ENCODE measurements around the gene SLC38A10. TPM values are rescaled to one million over a fixed set of nuclear protein-coding genes. Genes with fewer than 3 reads are reported as not detected.

Gene SLC38A10
- total RNA-seq, 2 experiments from 2014 or later, result 56.0 to 147 TPM

GRCh38 chr17:81298991-81299738 lies 4.1 kb upstream of the SLC38A10 start:
- no TSS peak for BruUV-seq (replicated peaks)

GRCh38 chr17:81298325-81298990 lies 3.4 kb upstream of the SLC38A10 start:
- Histone ChIP-seq H3K9me3 (ENCODE audit: low read length) (no peaks in the 10 kb centered on the region), H3K4me3 (ENCODE audit: low read depth, low read length, poor library complexity, severe bottlenecking) (no peak overlapping the region), H3K79me2 (ENCODE audit: insufficient read depth, low read depth, low read length) (peaks cover 9% of the 10 kb centered on the region; the same call in 1 of the 2 replicates), H3K9me2 (ENCODE audit: insufficient read depth, low read length) (no peaks in the 10 kb centered on the region), H3K4me2 (ENCODE audit: low read length) (no peak overlapping the region), H3K27ac (ENCODE audit: low read depth, low read length, poor library complexity, severe bottlenecking) (no peak overlapping the region), H4K20me1 (ENCODE audit: insufficient read depth, low read length) (no peaks in the 10 kb centered on the region), H2AFZ (ENCODE audit: low read length) (no peak overlapping the region; the same call in 1 of the 2 replicates), H3K4me1 (ENCODE audit: insufficient read depth, low read length, poor library complexity, severe bottlenecking) (peaks cover 22% of the 10 kb centered on the region), H3K36me3 (ENCODE audit: insufficient read depth, low read length) (no peaks in the 10 kb centered on the region)
- intact Hi-C loops (cut with micrococcal nuclease; ENCODE audit: unreplicated experiment), result loop anchor here (5.0 kb wide), 1 partner anchor 94 kb away; no protein-coding TSS in a partner anchor
- no TSS peak for BruUV-seq (replicated peaks)
- CTCF ChIA-PET (ENCODE audit: unreplicated experiment), result no interaction called here
- POLR2A ChIA-PET, result no interaction called here
- no peak for DNase-seq (ENCODE audit: low spot score)
- TF ChIP-seq CTCF (conservative IDR thresholded peaks at IDR 0.05; ENCODE audit: low read length) (no peak), EZH2phosphoT487 (IDR thresholded peaks at IDR 0.05; ENCODE audit: borderline replicate concordance, low read depth, low read length) (no peak)

More at GRCh38 chr17:81298991-81299738, 4.1 kb upstream of the SLC38A10 start:
- Histone ChIP-seq H2AFZ (ENCODE audit: low read length) (no peak overlapping the region; the same call in 1 of the 2 replicates), H3K9me3 (ENCODE audit: low read length) (no peaks in the 10 kb centered on the region), H3K79me2 (ENCODE audit: insufficient read depth, low read depth, low read length) (peaks cover 4% of the 10 kb centered on the region; the same call in 1 of the 2 replicates), H3K9me2 (ENCODE audit: insufficient read depth, low read length) (no peaks in the 10 kb centered on the region), H4K20me1 (ENCODE audit: insufficient read depth, low read length) (no peaks in the 10 kb centered on the region), H3K4me3 (ENCODE audit: low read depth, low read length, poor library complexity, severe bottlenecking) (no peak overlapping the region), H3K36me3 (ENCODE audit: insufficient read depth, low read length) (no peaks in the 10 kb centered on the region), H3K27ac (ENCODE audit: low read depth, low read length, poor library complexity, severe bottlenecking) (no peak overlapping the region), H3K4me2 (ENCODE audit: low read length) (no peak overlapping the region), H3K4me1 (ENCODE audit: insufficient read depth, low read length, poor library complexity, severe bottlenecking) (peaks cover 15% of the 10 kb centered on the region)
- intact Hi-C loops (cut with micrococcal nuclease; ENCODE audit: unreplicated experiment), result loop anchor here (5.0 kb wide), 1 partner anchor 93 kb away; no protein-coding TSS in a partner anchor
- no peak for DNase-seq (ENCODE audit: low spot score)
- ChIA-PET CTCF (ENCODE audit: unreplicated experiment) (interaction anchor here (0.6 kb wide), 1 partner anchor 98 kb away, joined by 3 read pairs; no protein-coding TSS in a partner anchor), POLR2A (no interaction called here)
- TF ChIP-seq CTCF (conservative IDR thresholded peaks at IDR 0.05; ENCODE audit: low read length) (no peak), EZH2phosphoT487 (IDR thresholded peaks at IDR 0.05; ENCODE audit: borderline replicate concordance, low read depth, low read length) (no peak)

Measured in OCI-LY7 (cell line).